ENCODE measurements around the gene AP2A1.

Gene AP2A1

GRCh38 chr19:49840736-49841249, 74.0 kb downstream of the AP2A1 start:
- DNase-seq, result no peak

GRCh38 chr19:49843265-49843664, 76.5 kb downstream of the AP2A1 start:
- DNase-seq, result no peak

GRCh38 chr19:49844138-49845095, 77.6 kb downstream of the AP2A1 start:
- no peak for DNase-seq

GRCh38 chr19:49845414-49845813, 78.6 kb downstream of the AP2A1 start:
- no peak for DNase-seq

GRCh38 chr19:49846408-49846807, 79.6 kb downstream of the AP2A1 start:
- DNase-seq, result no peak

GRCh38 chr19:49847731-49848696, 81.2 kb downstream of the AP2A1 start:
- no peak for DNase-seq

GRCh38 chr19:49848938-49849337, 82.1 kb downstream of the AP2A1 start:
- no peak for DNase-seq

GRCh38 chr19:49849433-49850220, 82.8 kb downstream of the AP2A1 start:
- peak; percentile 16 for DNase-seq

GRCh38 chr19:49850221-49850486, 83.4 kb downstream of the AP2A1 start:
- no peak for DNase-seq

GRCh38 chr19:49850487-49851342, 83.9 kb downstream of the AP2A1 start, which contains the start of gene PTOV1:
Gene PTOV1, plus strand, starts transcription at chr19:49851159.
- peak; percentile 93 for DNase-seq

GRCh38 chr19:49851456-49852259, 84.9 kb downstream of the AP2A1 start:
- DNase-seq, result peak; percentile 79

- DNase-seq, result no peak
These were observed 85.9 kb downstream of the AP2A1 start for GRCh38 chr19:49852631-49853126.

GRCh38 chr19:49853852-49854377, 87.1 kb downstream of the AP2A1 start:
- no peak for DNase-seq

- DNase-seq, result no peak
These were observed 87.8 kb downstream of the AP2A1 start for GRCh38 chr19:49854378-49855263.

GRCh38 chr19:49855277-49855675, 88.5 kb downstream of the AP2A1 start:
- DNase-seq, result no peak

GRCh38 chr19:49855676-49856573, 89.1 kb downstream of the AP2A1 start:
- DNase-seq, result no peak

GRCh38 chr19:49856574-49857021, 89.8 kb downstream of the AP2A1 start:
- DNase-seq, result no peak

All from femur (tissue), 1 donor.